Adrenal gland (tissue), 12 donors: ENCODE results near the gene PAX5. TPM values are rescaled to one million over a fixed set of nuclear protein-coding genes. Genes with fewer than 3 reads are reported as not detected.

Experiments
- DNase-seq, 7 donors: peaks; one replicate each; pipeline ENCODE4 v3.0.0-alpha.2; 2019 to 2020
- H3K27ac ChIP-seq, 5 donors: fragments of 200-600 bp; sonication (generic) in 4 of 5; 1 replicate in 3 of 5; 2 replicates in 2 of 5; pipeline versions ENCODE4 v1.5.1 to v1.8.0; 2016 to 2020; ENCODE audit warnings: mild to moderate bottlenecking in 1 of 5
- H3K27me3 ChIP-seq: fragments of 200-600 bp; 2 replicates; pipeline ENCODE4 v1.8.0; 2021
- H3K36me3 ChIP-seq, 2 donors: fragments of 200-600 bp; replicated peaks in 1 of 2; 1 replicate in 1 of 2; 2 replicates in 1 of 2; pipeline versions ENCODE4 v1.5.1 to v1.8.0; 2018 to 2022
- H3K4me1 ChIP-seq, 2 donors: fragments of 200-600 bp; replicated peaks in 1 of 2; 1 replicate in 1 of 2; 2 replicates in 1 of 2; pipeline versions ENCODE4 v1.5.1 to v1.8.0; 2018 to 2021
- H3K4me3 ChIP-seq, 4 donors: fragments of 200-600 bp; sonication (generic) in 3 of 4; one replicate each; pipeline ENCODE4 v1.5.1; 2016 to 2018
- H3K9me3 ChIP-seq, 3 donors: fragments of 200-600 bp; sonication (generic) in 1 of 3; replicated peaks in 1 of 3; 1 replicate in 2 of 3; 2 replicates in 1 of 3; pipeline versions ENCODE4 v1.5.1 to v1.8.0; 2016 to 2021
- CTCF ChIP-seq, 6 experiments: fragments of 450-650 bp in 4 of 6; fragments of 200-600 bp in 2 of 6; sonication (generic) in 1 of 6; IDR thresholded peaks; 1 replicate in 5 of 6; 2 replicates in 1 of 6; pipeline versions ENCODE4 v1.5.1 to v1.8.0; 2016 to 2021; ENCODE audit warnings: antibody characterized with exemption in 6 of 6, mild to moderate bottlenecking in 2 of 6, moderate library complexity in 1 of 6
- POLR2A ChIP-seq, 2 donors: fragments of 450-650 bp; IDR thresholded peaks; one replicate each; pipeline ENCODE4 v1.6.1; 2017; ENCODE audit warnings: antibody characterized with exemption in 2 of 2, mild to moderate bottlenecking in 2 of 2, moderate library complexity in 1 of 2
- WGBS, 4 donors: extraction: QIAGEN DNeasy Blood & Tissue Kit in 2 of 4; methylation state at CpG; one replicate each; pipeline versions ENCODE4 v1.1.5 to v1.1.7; 2013 to 2017; 5-methylcytosine and 5-hydroxymethylcytosine counted together
- intact Hi-C, 2 donors: fragments of 100-400 bp; cut with DNase I; formaldehyde crosslinking; loops; one replicate each; pipeline versions ENCODE4 v1.14.1 to v1.15.0; 2022 to 2023
- polyA plus RNA-seq, 3 donors: library from polyadenylated mRNA; stranded (reverse); fragments of 200-250 nt in 2 of 3; fragments of 350-450 nt in 1 of 3; fragmentation: Illumina TruSeq in 1 of 3; extraction: RNeasy Lipid Tissue Mini Kit (QIAGEN cat#74804) in 1 of 3; gene quantifications; one replicate each; pipeline ENCODE4 v1.2.3, GENCODE V29; 2013 to 2014
- total RNA-seq, 9 donors: library from RNA; depleted of rRNA in 4 of 9; stranded (reverse); fragments of >200 nt in 4 of 9; fragments of 120-200 nt in 1 of 9; fragmentation: NEBNext Ultra II Directional in 1 of 9; extraction: Animal tissue kit (Norgen Biotek cat#: 25700) in 1 of 9; gene quantifications; one replicate each; pipeline versions ENCODE4 v1.1.0 to v1.2.4, GENCODE V29; 2013 to 2023
- donor health status: healthy with polysubstance abuse.
- donor health status: Bipolar disorder and iron deficiency.
- donor health status: DM: yes; HTN: yes; CAD: no.
- donor health status: DM: no; HTN: no; CAD: no.
- donor health status: DM: no; HTN: no; CAD: no.
- donor health status: DM: yes; HTN: yes; CAD: no.

PAX5 gene
- total and polyA plus RNA-seq, 12 donors: under 0.01 to 0.22 (median 0.09) TPM; not detected in 6

GRCh38 chr9:36946653-36947052 is 87.4 kb downstream of the PAX5 start:
- no peak for TF ChIP-seq CTCF (IDR thresholded peaks at IDR 0.05)
- no peak for TF ChIP-seq POLR2A (IDR thresholded peaks at IDR 0.05)
- intact Hi-C loops: no loop called here
- Histone ChIP-seq H3K27ac (no peak overlapping the region), H3K9me3 (no peaks in the 10 kb centered on the region), H3K4me3 (no peak overlapping the region), H3K4me1 (no peaks in the 10 kb centered on the region), H3K27me3 (peaks cover 9% of the 10 kb centered on the region), H3K36me3 (no peaks in the 10 kb centered on the region)
- DNase-seq: no peak
- 75 to 84% (median 79%) methylated on average over 5 of the region's 5 CpGs for WGBS, 4 donors

GRCh38 chr9:36945999-36946398 is 88.1 kb downstream of the PAX5 start:
- DNase-seq: no peak
- Histone ChIP-seq H3K9me3 (no peaks in the 10 kb centered on the region), H3K4me1 (no peaks in the 10 kb centered on the region), H3K27me3 (peaks cover 9% of the 10 kb centered on the region), H3K4me3 (no peak overlapping the region), H3K27ac (no peak overlapping the region), H3K36me3 (no peaks in the 10 kb centered on the region)
- WGBS, 4 donors: 82 to 85% (median 84%) methylated on average over 7 to 14 of the region's 14 CpGs
- intact Hi-C loops: no loop called here
- TF ChIP-seq CTCF (IDR thresholded peaks at IDR 0.05): no peak

GRCh38 chr9:36942891-36943290 is 91.2 kb downstream of the PAX5 start:
- no peak overlapping the region for H3K27ac ChIP-seq
- no peak overlapping the region for H3K4me3 ChIP-seq
- intact Hi-C loops: no loop called here
- no peaks in the 10 kb centered on the region for H3K4me1 ChIP-seq
- DNase-seq: no peak
- no peaks in the 10 kb centered on the region for H3K9me3 ChIP-seq
- H3K36me3 ChIP-seq: no peaks in the 10 kb centered on the region
- 86 to 89% (median 89%) methylated on average over 8 of the region's 8 CpGs for WGBS, 4 donors
- H3K27me3 ChIP-seq: peaks cover 2% of the 10 kb centered on the region
- no peak for TF ChIP-seq CTCF (IDR thresholded peaks at IDR 0.05)
- TF ChIP-seq POLR2A (IDR thresholded peaks at IDR 0.05): no peak

- Histone ChIP-seq H3K9me3 (no peaks in the 10 kb centered on the region), H3K4me3 (no peak overlapping the region), H3K27ac (no peak overlapping the region), H3K36me3 (no peaks in the 10 kb centered on the region), H3K27me3 (no peaks in the 10 kb centered on the region), H3K4me1 (no peaks in the 10 kb centered on the region)
- intact Hi-C loops: no loop called here
- TF ChIP-seq CTCF (IDR thresholded peaks at IDR 0.05): no peak
- no peak for TF ChIP-seq POLR2A (IDR thresholded peaks at IDR 0.05)
- WGBS, 4 donors: 83 to 89% (median 88%) methylated on average over 6 of the region's 6 CpGs
- no peak for DNase-seq
These were observed 92.6 kb downstream of the PAX5 start for GRCh38 chr9:36941441-36941840.
